ENCODE data around the gene PLEKHJ1.

Gene PLEKHJ1

DNA sequence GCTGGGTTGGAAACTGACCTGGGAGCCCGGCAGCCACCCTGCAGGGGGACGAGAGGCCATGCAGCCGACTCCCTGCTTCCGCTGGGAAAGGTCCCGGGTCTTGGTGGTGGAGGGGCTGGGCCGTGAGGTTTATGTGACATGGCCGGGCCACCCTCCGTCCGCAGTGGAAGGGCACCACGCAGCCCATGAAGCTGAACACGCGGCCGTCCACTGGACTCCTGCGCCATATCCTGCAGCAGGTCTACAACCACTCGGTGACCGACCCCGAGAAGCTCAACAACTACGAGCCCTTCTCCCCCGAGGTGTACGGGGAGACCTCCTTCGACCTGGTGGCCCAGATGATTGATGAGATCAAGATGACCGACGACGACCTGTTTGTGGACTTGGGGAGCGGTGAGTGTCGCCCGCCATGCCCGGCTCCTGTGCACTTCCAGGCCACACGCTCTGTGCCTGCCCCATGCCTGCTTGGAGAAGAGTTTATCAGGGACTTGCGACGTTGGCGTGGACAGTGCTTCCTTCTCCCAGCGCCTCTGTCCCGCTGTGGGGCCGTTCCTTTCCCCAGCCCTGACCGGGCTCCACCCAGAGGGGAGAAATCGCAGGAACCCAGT lies 45.2 kb downstream of the PLEKHJ1 start:
- no peaks in the 10 kb centered on the region for H3K9me3 ChIP-seq (ENCODE audit: control insufficient read depth, low read length)
- no peak overlapping the region for H3K4me3 ChIP-seq (ENCODE audit: extremely low read depth, insufficient read depth, low read length, poor library complexity, severe bottlenecking)
- WGBS, 2 experiments (ENCODE audit: insufficient coverage in 2 of 2) = 96 to 97% methylated on average over 35 to 37 of the region's 37 CpGs
- peaks cover 10% of the 10 kb centered on the region for H3K4me1 ChIP-seq (ENCODE audit: control insufficient read depth, insufficient read depth, low read length, poor library complexity, severe bottlenecking)
- H3K27ac ChIP-seq (ENCODE audit: low read depth, low read length, severe bottlenecking) = no peak overlapping the region
- peaks cover 83% of the 10 kb centered on the region for H3K36me3 ChIP-seq (ENCODE audit: control insufficient read depth, insufficient read depth, low read length)

DNA sequence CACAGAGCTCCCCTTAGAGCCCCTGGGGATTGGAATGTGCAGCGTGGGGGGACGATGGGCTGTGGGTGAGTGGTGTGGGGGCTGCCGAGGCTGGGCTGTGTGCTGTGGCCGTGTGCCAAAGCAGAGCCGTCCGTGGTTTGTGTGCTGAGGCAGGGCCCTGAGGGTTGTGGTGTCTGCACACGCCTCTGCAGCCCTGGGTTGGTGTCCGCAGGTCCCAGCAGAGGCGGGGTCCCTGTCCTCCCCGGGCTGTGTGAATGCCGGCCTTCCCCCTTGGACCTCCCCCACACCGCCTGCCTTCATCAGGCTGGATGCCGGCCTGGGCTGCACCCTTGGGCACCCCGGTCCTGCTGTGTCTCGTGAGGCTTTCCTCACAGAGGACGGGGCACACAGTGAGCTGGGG lies 46.2 kb downstream of the PLEKHJ1 start:
- H3K9me3 ChIP-seq (ENCODE audit: control insufficient read depth, low read length) = no peaks in the 10 kb centered on the region
- H3K4me1 ChIP-seq (ENCODE audit: control insufficient read depth, insufficient read depth, low read length, poor library complexity, severe bottlenecking) = peaks cover 14% of the 10 kb centered on the region
- H3K4me3 ChIP-seq (ENCODE audit: extremely low read depth, insufficient read depth, low read length, poor library complexity, severe bottlenecking) = no peak overlapping the region
- H3K27ac ChIP-seq (ENCODE audit: low read depth, low read length, severe bottlenecking) = no peak overlapping the region
- WGBS, 2 experiments (ENCODE audit: insufficient coverage in 2 of 2) = 97 to 98% methylated on average over 11 to 16 of the region's 16 CpGs
- H3K36me3 ChIP-seq (ENCODE audit: control insufficient read depth, insufficient read depth, low read length) = peaks cover 80% of the 10 kb centered on the region

DNA sequence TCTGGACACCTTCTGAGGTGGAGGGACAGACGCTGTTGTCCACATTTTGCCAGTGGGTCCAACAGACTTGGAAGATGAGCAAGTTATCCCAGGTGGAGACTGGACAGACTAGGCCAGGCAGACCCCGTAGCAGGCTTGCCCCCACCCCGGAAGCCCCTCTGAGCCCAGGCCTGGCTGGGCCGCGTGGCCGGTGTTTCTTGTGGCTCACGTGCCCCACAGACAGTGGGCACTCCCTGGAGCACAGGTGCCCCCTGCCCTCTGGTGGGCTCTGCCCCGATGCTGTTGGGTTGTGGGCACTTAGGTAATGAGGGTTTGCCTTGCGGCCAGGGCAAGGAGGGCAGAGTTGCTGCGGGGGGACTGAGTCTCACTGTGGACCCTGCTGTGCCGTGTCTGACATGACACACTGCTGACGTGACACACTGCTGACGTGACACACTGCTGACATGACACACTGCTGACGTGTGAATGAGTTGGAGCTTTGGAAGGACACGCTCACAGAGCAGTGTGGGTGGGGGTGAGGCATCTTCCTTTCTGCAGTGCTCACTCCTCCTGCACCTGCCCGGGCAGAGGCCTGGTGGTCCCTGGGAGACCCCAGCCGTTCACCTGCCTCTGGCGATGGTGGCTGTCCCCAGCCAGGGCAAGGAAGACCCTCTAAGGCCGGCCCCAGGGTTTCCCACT lies 47.3 kb downstream of the PLEKHJ1 start:
- Histone ChIP-seq H3K36me3 (ENCODE audit: control insufficient read depth, insufficient read depth, low read length) (peaks cover 76% of the 10 kb centered on the region), H3K4me3 (ENCODE audit: extremely low read depth, insufficient read depth, low read length, poor library complexity, severe bottlenecking) (no peak overlapping the region), H3K9me3 (ENCODE audit: control insufficient read depth, low read length) (no peaks in the 10 kb centered on the region), H3K27ac (ENCODE audit: low read depth, low read length, severe bottlenecking) (no peak overlapping the region), H3K4me1 (ENCODE audit: control insufficient read depth, insufficient read depth, low read length, poor library complexity, severe bottlenecking) (peaks cover 21% of the 10 kb centered on the region)
- 95 to 98% methylated on average over 16 to 19 of the region's 19 CpGs for WGBS, 2 experiments (ENCODE audit: insufficient coverage in 2 of 2)

DNA sequence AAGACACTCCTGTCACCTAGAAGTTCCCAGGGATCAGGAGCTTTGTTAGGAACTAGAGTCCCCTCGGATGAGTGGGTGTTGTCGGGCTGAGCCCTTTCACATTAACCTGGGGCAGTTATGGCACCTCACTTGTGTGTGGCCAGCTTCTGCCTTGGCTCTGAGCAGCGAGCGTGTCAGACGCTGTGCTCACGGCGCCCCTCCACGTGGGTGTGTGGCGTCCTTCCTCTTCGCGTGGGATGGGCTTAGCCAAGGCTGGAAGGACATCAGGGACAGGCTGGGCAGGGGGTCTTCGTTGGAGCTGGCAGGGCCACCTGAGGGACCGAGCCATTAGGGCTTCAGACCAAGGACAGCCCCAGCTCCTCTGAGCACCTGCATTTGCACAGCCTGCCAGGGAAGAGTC lies 49.0 kb downstream of the PLEKHJ1 start:
- Histone ChIP-seq H3K36me3 (ENCODE audit: control insufficient read depth, insufficient read depth, low read length) (peaks cover 70% of the 10 kb centered on the region), H3K27ac (ENCODE audit: low read depth, low read length, severe bottlenecking) (no peak overlapping the region), H3K9me3 (ENCODE audit: control insufficient read depth, low read length) (no peaks in the 10 kb centered on the region), H3K4me1 (ENCODE audit: control insufficient read depth, insufficient read depth, low read length, poor library complexity, severe bottlenecking) (peaks cover 27% of the 10 kb centered on the region), H3K4me3 (ENCODE audit: extremely low read depth, insufficient read depth, low read length, poor library complexity, severe bottlenecking) (no peak overlapping the region)
- 93% methylated on average over 12 to 13 of the region's 13 CpGs for WGBS, 2 experiments (ENCODE audit: insufficient coverage in 2 of 2)

DNA sequence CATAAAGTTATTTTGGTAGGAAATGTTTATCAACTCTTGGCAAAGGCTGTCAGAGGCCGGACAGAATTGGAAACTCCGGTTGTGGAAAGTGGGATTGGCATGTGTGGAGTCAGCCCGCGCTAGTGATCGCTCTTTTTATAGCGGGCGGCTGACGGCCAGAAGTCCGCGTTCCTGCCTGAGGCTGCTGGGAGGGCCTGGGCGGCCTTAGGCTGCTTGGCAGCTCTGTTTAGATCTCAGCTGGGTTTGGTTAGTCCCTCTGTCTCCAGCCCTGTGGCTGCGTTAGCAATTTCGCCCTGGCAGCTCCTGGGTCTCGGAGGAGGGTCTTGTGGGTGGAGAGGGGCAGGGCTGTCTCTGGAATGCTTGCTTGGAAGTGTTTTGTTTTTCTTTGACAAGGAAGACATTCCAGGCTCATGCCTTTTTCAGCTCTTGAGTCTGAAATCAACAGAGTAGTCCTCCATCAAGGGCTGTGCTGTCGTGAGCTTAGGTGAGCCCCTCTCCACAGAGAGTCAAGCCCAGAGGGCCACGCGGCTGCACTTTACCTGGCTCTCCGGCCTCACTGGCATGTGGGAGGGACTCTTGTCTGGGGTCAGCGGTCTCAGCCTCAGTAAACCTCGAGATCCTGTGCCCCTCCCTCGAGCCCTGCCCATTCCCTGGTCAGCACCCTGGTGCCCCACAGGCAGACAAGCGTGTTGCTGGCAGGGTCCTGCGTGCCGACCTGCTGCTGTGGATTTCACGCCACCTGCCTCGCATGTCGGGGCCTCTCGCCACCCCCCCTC lies 49.9 kb downstream of the PLEKHJ1 start:
- H3K4me1 ChIP-seq (ENCODE audit: control insufficient read depth, insufficient read depth, low read length, poor library complexity, severe bottlenecking) = peaks cover 28% of the 10 kb centered on the region
- no peak overlapping the region for H3K4me3 ChIP-seq (ENCODE audit: extremely low read depth, insufficient read depth, low read length, poor library complexity, severe bottlenecking)
- H3K9me3 ChIP-seq (ENCODE audit: control insufficient read depth, low read length) = no peaks in the 10 kb centered on the region
- 72 to 79% methylated on average over 23 to 27 of the region's 28 CpGs for WGBS, 2 experiments (ENCODE audit: insufficient coverage in 2 of 2)
- H3K36me3 ChIP-seq (ENCODE audit: control insufficient read depth, insufficient read depth, low read length) = peaks cover 67% of the 10 kb centered on the region
- peak overlapping the region; percentile 77 for H3K27ac ChIP-seq (ENCODE audit: low read depth, low read length, severe bottlenecking)

DNA sequence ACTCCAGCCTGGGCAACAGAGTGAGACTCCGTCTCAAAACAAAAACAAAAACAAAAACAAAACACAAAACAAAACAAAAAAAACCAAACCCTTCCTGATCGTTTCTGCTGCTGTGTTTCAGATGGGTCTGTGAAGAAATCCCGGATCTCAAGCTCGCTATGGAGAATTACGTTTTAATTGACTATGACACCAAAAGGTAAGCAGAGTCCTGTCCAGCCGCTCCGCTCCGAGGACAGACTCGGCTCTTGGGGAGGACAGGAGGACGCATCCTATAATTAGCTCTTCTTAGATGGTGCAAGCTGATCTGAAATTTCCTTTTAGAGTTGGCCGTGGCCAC lies 50.4 kb downstream of the PLEKHJ1 start:
- Histone ChIP-seq H3K4me3 (ENCODE audit: extremely low read depth, insufficient read depth, low read length, poor library complexity, severe bottlenecking) (no peak overlapping the region), H3K36me3 (ENCODE audit: control insufficient read depth, insufficient read depth, low read length) (peaks cover 68% of the 10 kb centered on the region), H3K9me3 (ENCODE audit: control insufficient read depth, low read length) (no peaks in the 10 kb centered on the region), H3K27ac (ENCODE audit: low read depth, low read length, severe bottlenecking) (peak overlapping the region; percentile 77), H3K4me1 (ENCODE audit: control insufficient read depth, insufficient read depth, low read length, poor library complexity, severe bottlenecking) (peaks cover 33% of the 10 kb centered on the region)
- WGBS, 2 experiments (ENCODE audit: insufficient coverage in 2 of 2) = 94 to 98% methylated on average over 9 to 10 of the region's 11 CpGs

DNA sequence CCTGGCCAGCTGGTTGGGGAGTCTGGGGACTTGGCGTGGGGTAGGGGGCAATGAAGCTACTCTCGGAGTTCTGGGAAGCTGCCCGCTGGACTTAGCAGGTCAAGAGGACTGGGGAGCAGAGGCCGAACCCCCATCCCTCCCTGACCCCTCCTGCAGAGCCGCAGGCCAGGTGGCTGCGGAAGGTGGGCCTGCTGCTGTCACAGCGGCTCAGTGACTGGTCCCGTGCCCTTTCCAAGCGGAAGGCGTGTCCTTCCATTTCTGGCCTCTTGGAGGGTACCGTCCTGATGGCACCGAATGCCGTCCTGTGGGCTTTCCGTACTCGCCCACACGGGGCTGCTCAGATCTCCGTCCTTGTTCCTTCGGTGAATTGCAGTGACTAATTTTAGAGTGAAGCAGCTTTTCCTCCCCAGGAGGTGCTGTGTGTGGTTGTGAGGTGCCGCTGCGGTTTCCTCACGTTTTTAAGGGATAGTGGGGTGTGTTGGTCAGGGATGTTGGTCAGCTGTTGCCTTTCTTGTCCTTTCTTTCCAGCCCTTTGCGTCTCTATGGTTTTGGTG lies 51.6 kb downstream of the PLEKHJ1 start:
- H3K4me3 ChIP-seq (ENCODE audit: extremely low read depth, insufficient read depth, low read length, poor library complexity, severe bottlenecking) = no peak overlapping the region
- no peaks in the 10 kb centered on the region for H3K9me3 ChIP-seq (ENCODE audit: control insufficient read depth, low read length)
- peak overlapping the region; percentile 16 for H3K27ac ChIP-seq (ENCODE audit: low read depth, low read length, severe bottlenecking)
- peaks cover 34% of the 10 kb centered on the region for H3K4me1 ChIP-seq (ENCODE audit: control insufficient read depth, insufficient read depth, low read length, poor library complexity, severe bottlenecking)
- peaks cover 62% of the 10 kb centered on the region for H3K36me3 ChIP-seq (ENCODE audit: control insufficient read depth, insufficient read depth, low read length)
- WGBS, 2 experiments (ENCODE audit: insufficient coverage in 2 of 2) = 95 to 97% methylated on average over 18 to 19 of the region's 22 CpGs
